HEK293T (cell line): Measurements from ENCODE around the gene KRTAP10-3.

Experiments
- CTCF ChIA-PET: fragments of 350-600 bp; formaldehyde crosslinking; extraction: SDS; loops from one replicate; lab custom pipeline; 2021; ENCODE audit warnings: antibody characterized with exemption, inconsistent platforms; lab: Yijun Ruan, JAX
- POLR2A ChIA-PET: fragments of 350-600 bp; formaldehyde crosslinking; extraction: SDS; loops from one replicate; lab custom pipeline; 2020; ENCODE audit warnings: antibody characterized with exemption, inconsistent platforms; lab: Yijun Ruan, JAX
- DNase-seq: peaks from one replicate; pipeline ENCODE4 v3.0.0; 2012; ENCODE audit warnings: mixed read lengths; ENCODE audit errors: extremely low spot score
- ARNT ChIP-seq: fragments of 450-650 bp; IDR thresholded peaks from 2 replicates; pipeline ENCODE4 v1.6.1; 2017; ENCODE audit warnings: mild to moderate bottlenecking
- BHLHE40 ChIP-seq: fragments of 450-650 bp; IDR thresholded peaks from 2 replicates; pipeline ENCODE4 v1.6.1; 2016; ENCODE audit warnings: mild to moderate bottlenecking, moderate library complexity, borderline replicate concordance
- CTBP1 ChIP-seq: fragments of 450-650 bp; IDR thresholded peaks from 2 replicates; pipeline ENCODE4 v1.6.1; 2016; ENCODE audit warnings: borderline replicate concordance
- ELF4 ChIP-seq: fragments of 450-650 bp; IDR thresholded peaks from 2 replicates; pipeline ENCODE4 v1.6.1; 2017; ENCODE audit warnings: antibody characterized with exemption
- FOXA1 ChIP-seq: fragments of 450-650 bp; IDR thresholded peaks from 2 replicates; pipeline ENCODE4 v1.6.1; 2016; ENCODE audit warnings: mild to moderate bottlenecking
- FOXK2 ChIP-seq: fragments of 450-650 bp; IDR thresholded peaks from 2 replicates; pipeline ENCODE4 v1.6.1; 2016; ENCODE audit warnings: mild to moderate bottlenecking
- FOXM1 ChIP-seq: fragments of 450-650 bp; IDR thresholded peaks from 2 replicates; pipeline ENCODE4 v1.6.1; 2017; ENCODE audit warnings: mild to moderate bottlenecking, borderline replicate concordance
- HDGF ChIP-seq: fragments of 450-650 bp; IDR thresholded peaks from 2 replicates; pipeline ENCODE4 v1.6.1; 2017; ENCODE audit warnings: antibody characterized with exemption, borderline replicate concordance
- L3MBTL2 ChIP-seq: fragments of 450-650 bp; conservative IDR thresholded peaks from 2 replicates; pipeline ENCODE4 v1.6.1; 2016; ENCODE audit warnings: mild to moderate bottlenecking
- LEF1 ChIP-seq: fragments of 450-650 bp; IDR thresholded peaks from 2 replicates; pipeline ENCODE4 v1.6.1; 2017; ENCODE audit warnings: mild to moderate bottlenecking, borderline replicate concordance
- NFRKB ChIP-seq: fragments of 450-650 bp; IDR thresholded peaks from 2 replicates; pipeline ENCODE4 v1.6.1; 2016; ENCODE audit warnings: mild to moderate bottlenecking, moderate library complexity
- PKNOX1 ChIP-seq: fragments of 450-650 bp; IDR thresholded peaks from 2 replicates; pipeline ENCODE4 v1.6.1; 2016
- SP1 ChIP-seq: fragments of 450-650 bp; IDR thresholded peaks from 2 replicates; pipeline ENCODE4 v1.6.1; 2017
- SUZ12 ChIP-seq: fragments of 450-650 bp; IDR thresholded peaks from 2 replicates; pipeline ENCODE4 v1.6.1; 2016; ENCODE audit warnings: mild to moderate bottlenecking
- TARDBP ChIP-seq: fragments of 450-650 bp; IDR thresholded peaks from 2 replicates; pipeline ENCODE4 v1.6.1; 2016
- ZNF384 ChIP-seq: fragments of 450-650 bp; IDR thresholded peaks from 2 replicates; pipeline ENCODE4 v1.6.1; 2016

Gene KRTAP10-3

GRCh38 chr21:44539991-44540666 is 18.5 kb downstream of the KRTAP10-3 start, which contains the start of gene KRTAP10-1:
Gene KRTAP10-1 (minus strand): TSS chr21:44540195. CDS start chr21:44540150, 45 bp downstream.
- POLR2A ChIA-PET: no interaction called here
- CTCF ChIA-PET: no interaction called here
- no peak for DNase-seq
- no peak for TF ChIP-seq FOXA1
- no peak for TF ChIP-seq LEF1
- no peak for TF ChIP-seq PKNOX1
- no peak for TF ChIP-seq ZNF384
- TF ChIP-seq HDGF: no peak
- TF ChIP-seq FOXM1: no peak
- TF ChIP-seq FOXK2: no peak
- TF ChIP-seq NFRKB: no peak
- TF ChIP-seq BHLHE40: no peak
- TF ChIP-seq SP1: no peak
- no peak for TF ChIP-seq TARDBP
- no peak for TF ChIP-seq ARNT
- no peak for TF ChIP-seq SUZ12
- TF ChIP-seq L3MBTL2: no peak
- no peak for TF ChIP-seq ELF4
- TF ChIP-seq CTBP1: no peak

- POLR2A ChIA-PET: no interaction called here
- no peak for TF ChIP-seq CTBP1
- no peak for TF ChIP-seq HDGF
- no peak for TF ChIP-seq NFRKB
- no peak for TF ChIP-seq TARDBP
- TF ChIP-seq ZNF384: no peak
- no peak for TF ChIP-seq PKNOX1
- no peak for TF ChIP-seq FOXA1
- TF ChIP-seq BHLHE40: no peak
- no peak for TF ChIP-seq LEF1
- no peak for TF ChIP-seq SUZ12
- DNase-seq: no peak
- CTCF ChIA-PET: no interaction called here
Observed at GRCh38 chr21:44539046-44539445, 19.5 kb downstream of the KRTAP10-3 start.

GRCh38 chr21:44537930-44538911 is 20.4 kb downstream of the KRTAP10-3 start:
- CTCF ChIA-PET: no interaction called here

GRCh38 chr21:44535963-44536362 is 22.6 kb downstream of the KRTAP10-3 start:
- ChIA-PET POLR2A (no interaction called here), CTCF (interaction anchor here (0.7 kb wide), 1 partner anchor 89 kb away, joined by 3 read pairs; no protein-coding TSS in a partner anchor)
- TF ChIP-seq SUZ12 (no peak), L3MBTL2 (no peak), SP1 (no peak), CTBP1 (no peak), ZNF384 (no peak), TARDBP (no peak), ARNT (no peak), FOXA1 (no peak), FOXK2 (no peak), FOXM1 (no peak), HDGF (no peak), LEF1 (no peak), ELF4 (no peak), NFRKB (no peak), PKNOX1 (no peak), BHLHE40 (no peak)
- DNase-seq: no peak

More at GRCh38 chr21:44537930-44538911, 20.4 kb downstream of the KRTAP10-3 start:
- TF ChIP-seq SP1 (no peak), NFRKB (no peak), ZNF384 (no peak), FOXM1 (no peak), ARNT (no peak), PKNOX1 (no peak), FOXK2 (no peak), HDGF (no peak), ELF4 (no peak), CTBP1 (no peak), TARDBP (no peak), LEF1 (no peak), L3MBTL2 (no peak), FOXA1 (no peak)
- POLR2A ChIA-PET: no interaction called here
- DNase-seq: no peak
